ENCODE results near the gene TMEFF2.

The TMEFF2 gene

DNA sequence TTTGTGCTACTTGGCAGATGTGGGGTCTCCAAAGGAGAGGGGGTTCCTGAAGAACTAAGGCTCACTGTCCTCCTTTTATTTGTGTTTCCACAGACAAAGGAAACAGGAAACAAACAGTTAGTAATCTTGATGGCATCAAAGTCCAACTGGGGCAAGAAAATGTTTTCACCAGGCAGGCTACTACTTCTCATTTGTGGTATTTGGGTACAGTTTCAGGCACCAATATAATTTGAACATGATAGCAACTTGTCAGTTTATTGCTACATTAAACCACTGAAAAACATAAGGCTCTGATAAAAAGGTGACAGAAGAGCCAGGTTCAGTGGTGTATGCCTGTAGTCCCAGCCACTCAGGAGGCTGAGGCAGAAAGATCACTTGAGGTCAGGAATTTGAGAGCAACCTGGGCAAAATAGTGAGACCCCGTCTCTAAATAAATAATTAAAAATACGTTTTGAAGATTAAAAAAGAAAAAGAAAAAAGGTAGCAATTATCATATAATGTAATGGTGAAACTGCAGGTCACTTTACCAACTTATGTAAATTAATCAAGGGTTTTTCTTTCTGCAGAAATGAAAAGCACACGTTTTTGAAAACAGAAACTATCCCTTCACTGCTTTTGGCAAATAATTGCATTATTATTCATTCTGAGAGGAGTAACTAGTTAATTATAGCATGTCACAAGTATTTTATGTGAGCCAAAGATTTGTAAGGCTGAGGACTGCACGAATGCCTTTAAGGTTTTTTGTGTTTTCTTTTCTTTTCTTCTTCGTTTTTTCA, 190.4 kb downstream of the TMEFF2 start:
- no peak for DNase-seq

DNA sequence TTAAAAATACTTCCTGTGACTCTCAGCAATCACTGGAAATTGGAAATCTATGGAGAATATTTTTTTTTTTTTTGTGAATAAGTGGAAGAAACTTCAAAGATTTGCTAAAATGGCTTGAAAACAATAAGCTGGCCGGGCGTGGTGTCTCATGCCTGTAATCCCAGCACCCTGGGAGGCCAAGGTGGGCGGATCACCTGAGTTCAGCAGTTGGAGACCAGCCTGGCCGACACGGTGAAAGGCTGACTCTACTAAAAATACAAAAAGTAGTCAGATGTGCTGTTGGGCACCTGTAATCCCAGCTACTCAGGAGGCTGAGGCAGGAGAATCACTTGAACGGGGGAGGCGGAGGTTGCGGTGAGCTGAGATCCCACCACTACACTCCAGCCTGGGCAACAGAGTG, 192.3 kb downstream of the TMEFF2 start:
- DNase-seq, result no peak

DNA sequence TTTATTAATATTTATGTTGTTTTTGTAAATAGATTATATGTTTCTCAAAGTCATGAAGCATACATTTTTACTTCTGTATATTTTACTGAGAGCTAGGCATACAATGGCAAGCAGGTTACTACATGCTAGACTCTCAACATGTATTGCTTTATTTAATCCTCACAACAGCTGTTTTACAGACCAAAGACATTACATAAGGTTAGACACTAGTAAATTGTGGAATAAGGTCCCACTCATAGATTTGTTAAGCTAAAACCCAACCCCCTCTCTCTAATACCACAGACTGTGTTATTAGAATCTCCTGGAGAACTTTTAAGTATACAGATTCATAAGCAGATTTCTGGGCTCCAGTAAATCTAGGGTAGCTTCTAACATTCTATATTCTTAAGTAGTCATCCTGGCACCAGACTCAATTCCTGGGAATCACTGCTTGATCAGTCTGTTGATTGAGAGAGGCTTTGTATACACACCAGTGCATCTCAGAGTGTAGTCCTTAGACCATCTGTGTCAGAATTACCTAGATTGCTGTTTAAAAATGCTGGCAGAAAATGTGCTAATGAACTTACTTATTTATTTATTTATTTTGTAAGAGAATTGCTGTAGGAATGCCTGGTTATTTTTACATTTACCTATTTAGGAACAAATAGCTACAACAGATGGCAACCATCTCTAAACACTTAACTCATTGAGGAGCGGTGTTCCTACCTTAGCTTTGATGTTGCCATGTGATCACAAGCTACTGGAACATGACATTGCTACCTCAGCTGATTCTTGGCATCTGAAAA, 194.3 kb downstream of the TMEFF2 start:
- no peak for DNase-seq

DNA sequence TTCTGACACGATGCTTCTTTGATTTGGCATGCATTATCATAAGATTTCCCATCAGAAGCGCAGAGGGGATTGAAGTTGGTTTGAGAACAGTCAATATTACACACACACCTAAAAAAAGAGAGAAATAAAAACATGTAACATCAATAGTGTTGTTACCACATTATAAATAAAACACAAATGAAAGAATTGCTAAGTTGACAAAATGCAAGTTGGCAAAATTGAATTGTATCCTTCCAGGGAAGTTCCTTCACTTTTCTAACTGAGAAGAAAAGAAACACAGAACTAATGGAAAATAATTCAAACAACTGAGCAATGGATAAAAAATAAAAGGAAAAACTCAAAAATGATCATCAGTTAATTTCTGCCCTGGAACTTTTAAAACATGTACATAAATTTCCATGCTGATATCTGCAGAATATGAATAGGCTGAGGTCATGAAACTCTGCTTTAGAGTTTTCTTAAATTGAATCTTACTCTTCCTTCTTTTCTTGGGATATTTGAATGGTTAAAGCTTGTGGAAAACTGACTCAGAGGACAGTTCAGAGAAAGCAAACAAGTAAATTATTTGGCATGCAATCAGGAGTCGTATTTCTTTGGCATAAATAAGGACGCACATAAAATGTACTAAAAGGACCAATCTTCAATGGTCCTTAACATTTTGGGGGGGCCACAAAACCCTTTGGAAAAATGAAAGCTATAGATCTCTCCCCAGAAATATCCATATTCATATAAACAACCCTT, 195.5 kb downstream of the TMEFF2 start:
- DNase-seq, result no peak

DNA sequence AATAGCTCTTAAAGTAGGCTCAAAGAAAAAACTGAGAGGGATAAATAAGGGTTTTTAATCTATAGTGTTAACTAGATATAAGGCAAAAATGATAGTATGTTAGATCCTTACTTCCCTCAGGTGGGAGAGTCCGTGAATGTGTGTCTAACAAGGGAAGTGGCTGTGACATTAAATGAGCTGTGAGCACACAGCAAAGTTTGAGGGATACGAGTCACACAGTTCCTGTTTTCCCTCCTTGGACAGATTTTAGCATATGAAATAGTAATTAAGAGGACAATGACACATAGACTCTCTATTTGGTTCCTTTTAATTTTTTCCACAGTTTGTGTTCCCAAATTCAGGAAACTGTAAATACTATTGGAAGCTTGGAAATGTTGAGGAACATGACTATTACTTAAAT, 199.4 kb downstream of the TMEFF2 start:
- no peak for DNase-seq

DNA sequence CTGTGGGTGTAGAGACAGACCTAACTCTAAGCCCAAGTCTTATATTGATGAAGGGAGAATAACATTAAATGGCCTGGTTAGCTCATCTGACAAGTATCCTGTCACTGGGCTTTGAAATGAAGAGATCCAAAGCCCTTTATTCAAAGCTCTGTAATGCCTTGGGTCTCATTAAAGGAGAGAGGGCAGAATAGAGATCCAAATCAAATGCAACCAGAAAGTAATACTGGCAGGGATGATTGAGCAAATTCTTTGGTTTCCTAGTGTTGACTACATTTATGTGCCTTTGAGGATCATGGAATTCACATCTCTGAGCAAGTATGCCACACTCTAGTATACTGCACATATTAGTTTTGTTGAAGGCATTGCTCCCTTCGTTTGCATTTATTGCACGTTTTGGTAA, 200.0 kb downstream of the TMEFF2 start:
- DNase-seq, result no peak

DNA sequence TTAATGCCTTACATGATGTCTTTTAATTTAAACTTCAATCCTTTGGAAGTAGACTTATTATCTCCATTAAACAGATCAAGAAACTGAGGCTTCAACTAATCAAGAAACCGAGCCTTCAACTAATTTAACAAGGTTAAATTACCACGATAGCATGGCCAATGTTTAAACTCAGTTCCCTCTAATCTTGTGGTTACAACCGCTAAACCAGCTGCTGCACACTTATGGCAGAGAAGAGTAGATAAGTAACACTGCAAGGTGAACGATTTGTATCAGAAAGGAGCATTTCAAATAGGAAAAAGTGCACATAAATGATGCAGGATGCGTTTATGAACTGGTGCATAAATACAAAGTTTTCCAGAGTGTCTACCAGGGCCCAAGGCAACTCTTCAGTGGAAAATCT, 203.3 kb downstream of the TMEFF2 start:
- DNase-seq, result no peak

DNA sequence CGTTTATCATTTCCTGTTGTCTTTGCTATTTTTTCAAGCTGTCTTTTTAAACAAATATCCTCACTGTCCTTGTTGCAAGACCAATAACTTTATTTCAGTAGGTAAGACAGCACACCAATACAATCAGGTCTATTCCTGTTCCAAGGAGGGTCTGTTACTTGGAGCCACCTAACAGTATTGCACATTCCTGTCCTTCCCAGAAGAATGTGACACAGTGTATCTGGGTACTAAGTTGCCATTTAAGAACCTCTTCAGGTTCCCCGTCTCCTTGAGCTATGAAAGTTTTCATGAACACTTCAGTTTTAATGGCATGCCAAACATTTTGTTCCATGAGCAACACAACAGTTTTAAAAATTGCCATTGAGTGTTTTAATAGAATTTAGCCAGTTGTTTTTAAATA, 209.0 kb downstream of the TMEFF2 start:
- no peak for DNase-seq

DNA sequence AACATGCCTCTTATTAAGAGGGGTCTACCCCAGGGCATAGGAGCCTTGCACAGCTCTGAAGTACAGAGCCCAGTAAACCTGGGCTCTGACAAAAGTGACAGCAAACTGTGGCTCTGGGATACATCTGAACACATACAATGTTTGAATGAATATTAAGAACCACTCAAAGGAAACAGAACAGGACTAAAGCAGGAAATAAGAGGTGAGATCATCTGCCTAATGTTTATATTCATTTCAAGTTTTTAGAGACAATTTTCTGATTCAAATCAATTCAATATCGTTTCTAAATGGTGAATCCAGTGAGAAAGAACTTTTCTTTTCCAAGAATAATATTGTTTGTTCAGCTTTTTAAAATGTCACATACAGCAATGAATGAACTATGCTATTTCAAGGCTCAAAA, 211.1 kb downstream of the TMEFF2 start:
- no peak for DNase-seq

DNA sequence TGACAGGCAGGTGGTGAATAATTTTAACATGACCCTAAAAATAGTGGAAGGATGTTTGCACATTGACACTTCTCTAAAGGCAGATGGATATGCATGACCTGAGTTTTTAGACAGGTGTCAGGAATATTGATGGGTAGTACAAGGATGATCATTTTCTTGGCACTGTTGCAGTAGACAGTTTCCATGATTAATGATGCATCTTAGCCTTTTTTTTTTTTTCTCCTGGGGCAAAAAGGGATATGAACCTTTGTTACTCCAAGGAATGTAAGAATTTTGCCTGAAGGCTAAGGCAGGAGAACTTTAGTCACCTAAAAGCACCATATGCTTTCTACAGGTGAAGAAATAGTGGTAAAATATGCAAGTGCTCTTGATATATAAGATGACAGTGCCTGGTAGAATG, 211.5 kb downstream of the TMEFF2 start:
- DNase-seq, result no peak

DNA sequence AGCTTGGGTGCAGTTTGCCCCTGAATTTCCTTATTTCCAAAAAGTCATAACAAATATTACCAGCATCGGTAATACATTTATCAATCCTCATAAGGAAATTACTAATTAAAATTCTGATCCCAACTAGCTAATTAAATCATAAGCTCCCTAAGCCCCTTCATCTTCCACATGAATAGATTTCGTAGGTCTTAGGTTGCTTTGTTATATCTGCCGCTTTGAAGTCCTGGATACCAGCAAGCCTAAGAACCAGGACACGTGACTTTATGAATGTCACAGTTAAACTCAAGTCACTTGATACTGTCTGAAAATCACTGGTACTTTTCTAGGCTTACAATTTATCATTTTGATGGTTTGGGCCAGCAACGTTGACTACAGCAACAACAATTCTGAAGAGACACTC, 213.0 kb downstream of the TMEFF2 start:
- no peak for DNase-seq

DNA sequence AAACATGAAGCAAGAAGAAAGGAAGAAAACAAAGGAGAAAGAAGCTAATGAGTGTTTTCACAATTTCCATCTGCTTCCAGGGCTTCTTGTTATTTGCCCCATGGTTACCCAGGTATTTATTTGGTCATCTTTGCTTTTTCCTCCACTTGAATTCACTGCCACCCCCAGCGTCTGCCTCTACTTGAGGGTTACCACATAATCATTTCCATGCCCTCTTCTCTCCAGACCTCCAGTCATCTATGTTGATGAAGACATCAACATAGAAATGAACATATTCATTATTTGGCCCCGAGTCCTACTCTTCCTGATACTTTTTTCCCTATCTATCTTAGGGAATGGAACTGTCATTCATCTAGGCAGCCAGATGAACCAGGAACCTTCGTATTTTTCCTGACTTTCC, 214.2 kb downstream of the TMEFF2 start:
- DNase-seq, result no peak

DNA sequence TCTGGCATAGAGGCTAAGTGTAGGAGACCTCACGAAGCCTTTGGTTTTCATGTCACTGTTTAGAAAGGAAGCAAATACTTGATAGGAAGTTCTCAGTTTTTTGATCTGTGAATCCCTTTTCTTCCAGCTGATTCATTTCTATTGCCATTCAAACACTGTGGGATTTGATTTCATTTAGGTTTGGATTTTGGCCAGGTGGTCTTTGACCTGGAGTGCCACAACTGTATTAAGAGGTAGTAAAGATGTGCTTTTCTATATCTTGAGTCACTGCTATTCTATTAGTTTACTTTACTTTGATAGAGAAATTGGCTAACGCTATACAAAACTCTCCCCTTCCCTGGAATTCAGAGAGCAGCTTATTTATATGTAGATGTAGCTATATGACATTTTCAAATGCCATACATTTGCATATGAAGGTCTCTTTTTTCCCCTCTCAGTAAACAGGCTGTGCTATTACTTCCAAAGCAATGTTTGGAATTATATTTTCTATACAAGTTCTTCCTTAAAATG, 215.5 kb downstream of the TMEFF2 start:
- DNase-seq, result no peak

DNA sequence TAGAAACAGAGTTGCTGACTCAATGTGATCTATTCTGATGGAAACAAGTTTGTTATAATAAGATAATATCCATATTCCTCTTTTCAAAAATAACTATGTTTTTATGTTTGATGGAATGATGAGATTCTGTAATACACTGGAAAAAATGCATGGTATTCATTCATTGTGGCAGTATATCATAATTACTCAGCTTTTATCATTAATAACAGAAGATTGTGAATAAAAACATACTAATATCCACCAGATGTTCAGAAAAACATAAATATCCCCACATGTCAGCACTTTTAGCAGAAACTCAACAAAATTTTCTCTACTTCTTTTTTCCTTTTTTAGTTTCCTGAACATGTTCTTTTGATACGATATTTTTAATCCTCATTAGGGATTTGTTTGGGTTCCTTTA, 217.0 kb downstream of the TMEFF2 start:
- DNase-seq, result no peak

DNA sequence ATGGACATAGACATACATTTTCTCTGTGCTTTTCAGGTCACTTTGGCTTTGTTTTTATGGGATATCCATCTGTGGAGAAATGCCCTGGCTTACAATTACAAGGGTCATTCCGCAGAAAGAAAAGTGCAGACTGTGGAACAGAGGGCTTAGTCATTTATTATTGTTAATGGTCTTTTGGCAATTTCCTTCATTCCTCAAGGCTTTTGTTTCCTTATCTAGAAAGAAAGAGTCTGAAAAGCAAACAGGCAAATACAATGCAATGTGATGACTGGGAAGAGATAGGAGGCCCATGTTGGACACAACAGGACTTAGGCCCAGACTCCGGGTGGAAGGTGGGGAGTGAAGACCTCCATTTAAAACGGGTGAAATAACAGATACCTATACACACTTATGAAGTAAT, 218.3 kb downstream of the TMEFF2 start:
- no peak for DNase-seq

DNA sequence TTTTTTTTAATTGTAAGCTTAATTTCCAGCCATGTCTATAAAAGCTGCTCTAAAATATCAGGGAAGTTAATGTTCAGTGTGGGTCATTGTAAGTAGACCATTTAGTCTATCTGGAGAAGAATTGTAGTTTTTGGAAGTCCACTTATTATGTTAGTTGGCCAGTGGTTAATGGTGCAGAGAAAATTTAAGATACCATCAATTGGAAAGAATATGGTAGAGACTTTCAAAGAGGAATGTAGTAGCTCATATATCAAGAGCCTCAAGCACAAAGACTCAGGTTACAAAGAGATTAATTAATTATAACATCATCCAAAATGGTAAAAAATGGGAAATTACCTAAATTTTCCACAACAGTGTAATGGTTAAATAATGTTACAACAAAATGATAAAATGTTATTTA, 220.1 kb downstream of the TMEFF2 start:
- no peak for DNase-seq

DNA sequence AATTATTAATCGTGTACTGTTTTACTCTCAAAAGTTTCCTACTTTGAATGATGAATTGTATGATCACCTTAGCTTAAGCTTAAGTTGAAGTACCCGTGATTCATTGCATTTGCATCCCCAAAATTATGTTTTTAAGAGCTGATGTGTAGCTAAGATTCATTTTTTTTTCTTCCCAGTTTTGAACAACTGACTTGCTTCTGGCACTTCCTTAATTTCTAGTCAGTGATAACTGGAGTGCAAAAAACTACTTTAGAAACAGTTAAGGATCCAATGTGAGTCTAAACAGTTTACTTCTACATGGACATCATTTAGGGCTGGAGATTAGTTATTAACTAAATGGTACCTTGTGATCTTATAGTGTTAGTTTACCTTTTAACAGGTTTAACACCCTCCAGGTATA, 223.9 kb downstream of the TMEFF2 start:
- DNase-seq, result no peak

DNA sequence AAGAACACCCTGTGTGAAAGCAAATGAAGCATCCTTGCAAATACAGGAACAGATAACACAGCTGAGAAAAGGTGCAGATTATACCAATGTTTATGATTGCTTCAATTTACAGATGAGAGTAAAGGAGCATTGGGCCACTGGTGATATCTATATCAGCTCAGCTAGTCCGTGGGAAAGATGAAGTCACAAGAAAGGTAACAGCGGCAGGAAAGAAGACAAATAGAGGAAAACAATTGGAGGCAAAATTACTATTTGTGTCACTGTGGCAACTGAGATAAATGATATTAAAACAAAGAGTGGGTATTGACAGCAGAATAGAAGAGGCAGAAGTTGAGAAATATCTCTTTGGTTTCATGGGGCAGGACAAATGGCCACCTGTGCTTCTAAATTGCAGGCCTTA, 226.6 kb downstream of the TMEFF2 start:
- no peak for DNase-seq

DNA sequence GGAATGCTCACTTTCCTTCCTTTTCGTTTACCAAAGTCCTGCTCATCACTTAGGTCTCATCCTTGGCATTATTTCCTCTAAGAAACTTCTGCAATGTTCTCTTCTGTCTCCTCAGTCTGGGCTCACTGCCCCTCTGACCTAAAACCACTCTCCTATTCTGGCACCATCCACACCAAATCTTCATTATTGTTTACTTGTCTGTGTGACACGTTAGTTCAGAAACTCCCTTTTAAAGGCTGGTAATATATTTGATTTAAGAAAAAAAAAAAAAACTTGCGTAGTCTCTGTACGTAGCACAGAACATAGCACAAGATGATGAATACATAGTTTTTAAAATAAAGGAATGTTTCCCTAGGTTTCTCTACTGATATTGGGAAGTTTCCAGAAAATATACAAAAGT, 229.0 kb downstream of the TMEFF2 start:
- DNase-seq, result no peak

DNA sequence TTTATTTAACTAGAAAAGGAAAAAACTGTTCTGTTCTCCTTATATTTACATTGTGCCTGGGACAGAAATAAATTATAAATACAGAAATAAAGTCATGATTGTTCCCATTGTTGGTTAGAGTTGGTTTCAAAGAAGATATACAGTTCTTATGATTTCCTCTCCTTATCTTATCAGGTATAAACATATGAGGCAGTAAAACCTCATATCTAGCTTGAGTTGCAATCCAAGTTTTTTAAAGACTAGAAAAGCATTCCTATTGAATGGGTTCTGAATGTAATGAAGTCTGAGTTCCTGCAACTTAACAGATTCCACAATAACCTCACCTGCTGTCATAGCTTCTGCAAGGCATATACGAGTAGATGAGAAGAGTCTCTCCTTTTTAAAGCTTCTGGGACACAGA, 233.2 kb downstream of the TMEFF2 start:
- DNase-seq, result no peak

DNA sequence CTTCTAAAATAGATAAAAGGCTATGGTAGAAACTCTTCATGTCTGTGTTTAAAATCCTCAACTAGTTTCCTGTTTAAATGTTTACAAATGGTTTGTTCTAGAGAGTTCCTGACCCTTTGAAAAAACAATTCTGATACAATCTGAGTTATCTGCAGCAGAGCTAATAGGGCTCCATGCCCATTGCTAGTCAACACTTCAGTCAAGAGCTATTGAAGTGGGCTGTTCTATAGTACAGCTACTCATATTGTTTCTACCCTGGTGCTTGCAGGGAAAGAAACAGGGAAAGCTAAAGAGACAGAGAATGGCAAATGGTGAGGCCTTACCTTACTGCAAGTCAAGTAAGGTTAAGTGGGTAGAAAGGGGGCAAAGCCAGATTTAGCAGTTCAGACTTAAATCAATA, 235.5 kb downstream of the TMEFF2 start:
- DNase-seq, result no peak

DNA sequence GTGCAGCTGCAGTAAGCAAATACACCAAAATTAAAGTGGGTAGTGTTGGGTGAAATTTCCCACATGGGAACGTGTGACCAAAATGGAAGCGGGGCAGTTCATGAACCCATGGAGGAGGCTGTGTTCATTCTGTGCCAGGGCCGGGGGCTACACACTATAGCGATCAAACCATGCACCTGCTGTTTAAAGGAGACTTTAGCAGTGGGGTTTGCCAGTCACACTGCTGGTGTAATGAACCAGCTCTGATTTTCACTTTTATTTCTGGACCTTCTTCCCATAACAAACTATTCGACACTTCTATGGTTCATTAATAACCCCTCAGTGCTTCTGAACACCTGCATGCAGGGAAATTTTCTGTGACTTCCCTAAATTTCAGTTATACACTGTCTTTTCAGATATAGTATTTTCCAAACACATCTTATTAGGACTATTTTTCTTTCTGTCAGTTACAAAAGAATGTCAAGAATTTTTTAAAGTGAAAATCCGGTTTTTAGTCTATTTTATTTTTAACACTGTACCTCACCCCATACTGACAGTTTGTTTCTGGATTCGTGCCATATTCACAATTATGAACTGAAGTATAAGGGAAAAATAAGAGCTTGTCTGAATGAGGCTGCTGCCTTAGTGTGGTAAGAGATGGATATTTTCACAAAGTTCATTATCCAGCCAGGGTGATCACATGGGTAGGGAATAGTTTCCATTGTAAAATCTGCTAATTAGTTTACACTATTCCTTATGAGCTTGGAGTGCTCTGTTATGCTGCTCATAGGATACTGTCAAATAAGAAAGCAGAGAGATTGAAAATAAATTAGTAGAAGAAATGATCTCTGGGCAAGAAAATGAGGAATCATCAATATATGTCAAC, 236.5 kb downstream of the TMEFF2 start:
- DNase-seq, result no peak

DNA sequence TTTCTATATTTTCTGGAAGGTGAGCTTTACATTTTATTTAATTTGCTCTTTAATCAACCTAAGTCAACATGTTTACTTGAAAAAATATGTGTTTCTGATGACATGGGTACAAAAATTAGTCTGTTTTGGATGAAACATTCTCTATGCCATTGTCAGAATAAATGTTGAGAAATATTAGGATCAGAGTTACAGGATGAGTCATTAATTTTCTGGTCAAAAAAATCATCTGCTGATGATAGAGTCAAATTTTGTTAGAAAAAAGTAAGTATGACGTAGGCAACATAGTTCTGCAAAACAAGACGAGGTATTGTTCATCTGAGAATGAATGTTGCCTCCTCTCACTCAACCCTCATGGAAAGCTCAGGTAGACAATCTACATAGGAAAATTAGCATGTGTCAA, 240.3 kb downstream of the TMEFF2 start:
- DNase-seq, result no peak

Measured in amniotic stem cell (primary cell).